HG02938 (cell line): ENCODE data around the gene RPS6KB2.

ENCODE experiments used
- ATAC-seq: cut with Tn5 transposase; IDR thresholded peaks from one replicate; pipeline ENCODE4 v1.9.1; 2021; ENCODE audit warnings: mild to moderate bottlenecking, moderate library complexity; ENCODE audit not compliant: unreplicated experiment

Gene RPS6KB2

GRCh38 chr11:67428052-67429001 is at the start of gene RPS6KB2:
Gene RPS6KB2 (plus strand): TSS chr11:67428494. CDS start chr11:67428546, 52 bp downstream.
- ATAC-seq: peak; percentile 72

GRCh38 chr11:67378544-67378943 is 49.8 kb upstream of the RPS6KB2 start:
- no peak for ATAC-seq

- ATAC-seq: no peak
Observed at GRCh38 chr11:67379061-67380058, 48.9 kb upstream of the RPS6KB2 start.

GRCh38 chr11:67381244-67381972 is 46.9 kb upstream of the RPS6KB2 start:
- no peak for ATAC-seq

- ATAC-seq: no peak
Observed at GRCh38 chr11:67382276-67383136, 45.8 kb upstream of the RPS6KB2 start.

GRCh38 chr11:67384851-67385366 is 43.4 kb upstream of the RPS6KB2 start:
- no peak for ATAC-seq

- ATAC-seq: no peak
Observed at GRCh38 chr11:67387069-67387468, 41.2 kb upstream of the RPS6KB2 start.

- no peak for ATAC-seq
Observed at GRCh38 chr11:67387518-67387917, 40.8 kb upstream of the RPS6KB2 start.

GRCh38 chr11:67389477-67389876 is 38.8 kb upstream of the RPS6KB2 start:
- no peak for ATAC-seq

GRCh38 chr11:67390947-67391303 is 37.4 kb upstream of the RPS6KB2 start:
- ATAC-seq: no peak

- ATAC-seq: peak; percentile 44
Observed at GRCh38 chr11:67391304-67392182, 36.8 kb upstream of the RPS6KB2 start, which contains the start of gene RAD9A. Gene RAD9A (plus strand): TSS chr11:67391986. CDS start chr11:67392045, 59 bp downstream.

GRCh38 chr11:67392183-67392715 is 36.0 kb upstream of the RPS6KB2 start:
- no peak for ATAC-seq

GRCh38 chr11:67393437-67393836 is 34.9 kb upstream of the RPS6KB2 start:
- ATAC-seq: no peak

GRCh38 chr11:67393990-67394389 is 34.3 kb upstream of the RPS6KB2 start:
- ATAC-seq: no peak

GRCh38 chr11:67395555-67396258 is 32.6 kb upstream of the RPS6KB2 start:
- ATAC-seq: no peak

GRCh38 chr11:67396259-67396581 is 32.1 kb upstream of the RPS6KB2 start:
- no peak for ATAC-seq

GRCh38 chr11:67396587-67397389 is 31.5 kb upstream of the RPS6KB2 start:
- no peak for ATAC-seq
